AG04450 (cell line): Measurements from ENCODE around the gene SYT17. TPM values are rescaled to one million over a fixed set of nuclear protein-coding genes. Genes with fewer than 3 reads are reported as not detected.

Experiments
- CTCF ChIA-PET: fragments of 300-600, 350-600 bp; formaldehyde crosslinking; extraction: SDS; loops from one replicate; lab custom pipeline; 2022; ENCODE audit warnings: antibody characterized with exemption, inconsistent platforms; lab: Charles Lee
- POLR2A ChIA-PET: fragments of 350-600 bp; formaldehyde crosslinking; extraction: SDS; loops from one replicate; lab custom pipeline; 2021; ENCODE audit warnings: antibody characterized with exemption, inconsistent platforms; lab: Yijun Ruan, JAX
- DNase-seq: peaks from one replicate; pipeline ENCODE4 v3.0.0-alpha.2; 2011; ENCODE audit warnings: low read depth, low spot score
- H3K27ac ChIP-seq: one replicate; pipeline ENCODE4 v1.5.1; 2012; ENCODE audit warnings: low read depth, low read length, control low read depth
- H3K27me3 ChIP-seq: one replicate; pipeline ENCODE4 v1.6.0; 2012; ENCODE audit warnings: low read length; ENCODE audit not compliant: control insufficient read depth, insufficient read depth
- H3K4me3 ChIP-seq: 2 replicates; pipeline ENCODE4 v1.5.1; 2011; ENCODE audit warnings: mild to moderate bottlenecking, low read depth, low read length, control low read depth
- H3K9me3 ChIP-seq: 2 replicates; pipeline ENCODE4 v1.5.1; 2012; ENCODE audit warnings: low read length; ENCODE audit not compliant: control insufficient read depth, insufficient read depth
- polyA plus RNA-seq: library from polyadenylated mRNA; depleted of rRNA; stranded (reverse); fragments of >200 nt; gene quantifications from 2 replicates; pipeline ENCODE4 v1.2.3, GENCODE V29; 2011
- TF ChIP-seq, protein P1 (sequence below): IDR thresholded peaks from 2 replicates; pipeline ENCODE4 v1.5.1; 2011; ENCODE audit warnings: low read depth, low read length, control low read depth, inconsistent platforms

SYT17 gene
- polyA plus RNA-seq, 1 experiment: 0.27 TPM

DNA sequence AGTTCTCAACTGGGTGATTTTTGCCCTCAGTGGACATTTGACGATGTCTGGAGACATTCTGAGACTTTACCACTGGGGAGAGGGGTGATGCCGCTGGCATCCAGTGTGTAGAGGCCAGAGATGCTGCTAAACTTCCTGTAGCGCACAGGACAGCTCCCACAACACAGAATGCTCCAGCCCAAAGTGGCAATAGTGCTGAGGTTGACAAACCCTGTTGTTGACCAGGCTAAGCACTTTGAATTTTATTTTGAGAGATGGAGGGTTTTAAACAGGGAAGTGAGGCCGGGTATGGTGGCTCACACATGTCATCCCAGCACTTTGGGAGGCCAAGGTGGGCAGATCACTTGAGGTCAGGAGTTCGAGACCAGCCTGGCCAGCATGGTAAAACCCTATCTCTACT lies 44.0 kb downstream of the SYT17 start:
- DNase-seq: no peak
- ChIA-PET POLR2A (no interaction called here), CTCF (no interaction called here)
- peaks cover 7% of the 10 kb centered on the region for H3K9me3 ChIP-seq
- H3K27ac ChIP-seq: no peak overlapping the region
- no peaks in the 10 kb centered on the region for H3K27me3 ChIP-seq
- H3K4me3 ChIP-seq: no peak overlapping the region
- TF ChIP-seq, protein P1, sequence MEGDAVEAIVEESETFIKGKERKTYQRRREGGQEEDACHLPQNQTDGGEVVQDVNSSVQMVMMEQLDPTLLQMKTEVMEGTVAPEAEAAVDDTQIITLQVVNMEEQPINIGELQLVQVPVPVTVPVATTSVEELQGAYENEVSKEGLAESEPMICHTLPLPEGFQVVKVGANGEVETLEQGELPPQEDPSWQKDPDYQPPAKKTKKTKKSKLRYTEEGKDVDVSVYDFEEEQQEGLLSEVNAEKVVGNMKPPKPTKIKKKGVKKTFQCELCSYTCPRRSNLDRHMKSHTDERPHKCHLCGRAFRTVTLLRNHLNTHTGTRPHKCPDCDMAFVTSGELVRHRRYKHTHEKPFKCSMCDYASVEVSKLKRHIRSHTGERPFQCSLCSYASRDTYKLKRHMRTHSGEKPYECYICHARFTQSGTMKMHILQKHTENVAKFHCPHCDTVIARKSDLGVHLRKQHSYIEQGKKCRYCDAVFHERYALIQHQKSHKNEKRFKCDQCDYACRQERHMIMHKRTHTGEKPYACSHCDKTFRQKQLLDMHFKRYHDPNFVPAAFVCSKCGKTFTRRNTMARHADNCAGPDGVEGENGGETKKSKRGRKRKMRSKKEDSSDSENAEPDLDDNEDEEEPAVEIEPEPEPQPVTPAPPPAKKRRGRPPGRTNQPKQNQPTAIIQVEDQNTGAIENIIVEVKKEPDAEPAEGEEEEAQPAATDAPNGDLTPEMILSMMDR: no peak

DNA sequence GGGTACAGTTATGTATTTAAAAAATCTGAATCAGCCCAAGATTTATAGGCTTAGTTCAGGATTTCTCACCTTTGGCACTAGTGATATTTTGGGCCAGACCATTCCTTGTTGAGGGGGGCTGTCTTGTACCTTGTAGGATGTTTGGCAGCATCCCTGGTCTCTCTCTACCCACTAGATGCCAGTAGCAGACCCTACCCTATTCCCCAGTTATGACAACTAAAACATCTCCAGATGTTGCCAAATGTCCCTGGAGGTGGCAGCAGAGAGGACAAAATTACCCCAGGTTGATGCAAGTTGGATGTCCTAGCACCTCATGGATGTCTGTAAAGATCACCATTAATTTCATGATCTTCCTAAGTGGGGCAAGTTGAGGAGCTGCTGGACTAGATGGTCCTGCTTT lies 45.8 kb downstream of the SYT17 start:
- no peaks in the 10 kb centered on the region for H3K27me3 ChIP-seq
- DNase-seq: no peak
- POLR2A ChIA-PET: no interaction called here
- H3K9me3 ChIP-seq: peaks cover 7% of the 10 kb centered on the region
- H3K4me3 ChIP-seq: no peak overlapping the region
- CTCF ChIA-PET: interaction anchor here (1.4 kb wide), 1 partner anchor 9 kb away, joined by 5 read pairs; no protein-coding TSS in a partner anchor
- no peak overlapping the region for H3K27ac ChIP-seq
- TF ChIP-seq, protein P1: no peak

DNA sequence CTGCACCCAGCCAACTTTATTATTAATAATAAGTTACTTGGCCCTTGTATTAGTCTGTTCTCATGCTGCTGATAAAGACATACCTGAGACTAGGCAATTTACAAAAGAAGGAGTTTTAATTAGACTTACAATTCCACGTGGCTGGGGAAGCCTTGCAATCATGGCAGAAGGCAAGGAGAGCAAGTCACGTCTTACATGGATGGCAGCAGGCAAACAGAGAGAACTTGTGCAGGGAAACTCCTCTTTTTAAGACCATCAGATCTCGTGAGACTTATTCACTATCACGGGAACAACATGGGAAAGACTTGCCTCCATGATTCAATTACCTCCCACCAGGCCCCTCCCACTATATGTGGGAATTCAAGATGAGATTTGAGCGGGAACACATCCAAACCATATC lies 47.7 kb downstream of the SYT17 start:
- POLR2A ChIA-PET: no interaction called here
- H3K4me3 ChIP-seq: no peak overlapping the region
- CTCF ChIA-PET: no interaction called here
- no peak overlapping the region for H3K27ac ChIP-seq
- TF ChIP-seq, protein P1: no peak
- peaks cover 7% of the 10 kb centered on the region for H3K9me3 ChIP-seq
- no peak for DNase-seq
- H3K27me3 ChIP-seq: no peaks in the 10 kb centered on the region

DNA sequence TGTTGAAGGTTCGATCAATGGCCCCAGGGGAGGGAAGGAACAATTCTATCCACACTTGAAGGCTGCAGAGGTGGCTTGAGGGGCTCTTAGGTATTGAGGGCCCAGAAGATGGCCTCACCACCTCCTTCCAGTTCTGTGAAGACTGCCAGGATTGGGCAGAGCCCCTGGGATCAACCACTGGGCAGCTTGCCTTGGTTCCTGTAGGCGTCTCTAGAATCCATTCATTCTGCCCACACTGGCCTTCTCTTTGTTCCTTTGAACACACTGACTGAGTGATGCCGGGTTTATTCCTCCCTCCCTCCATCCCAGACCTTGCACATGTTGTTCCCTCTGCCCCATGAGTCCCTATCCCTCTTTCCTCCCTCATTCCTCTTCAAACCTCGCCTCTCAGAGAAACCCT lies 50.5 kb downstream of the SYT17 start:
- Histone ChIP-seq H3K9me3 (no peaks in the 10 kb centered on the region), H3K4me3 (no peak overlapping the region), H3K27me3 (no peaks in the 10 kb centered on the region), H3K27ac (no peak overlapping the region)
- CTCF ChIA-PET: no interaction called here
- POLR2A ChIA-PET: no interaction called here
- DNase-seq: no peak
- TF ChIP-seq, protein P1: no peak

DNA sequence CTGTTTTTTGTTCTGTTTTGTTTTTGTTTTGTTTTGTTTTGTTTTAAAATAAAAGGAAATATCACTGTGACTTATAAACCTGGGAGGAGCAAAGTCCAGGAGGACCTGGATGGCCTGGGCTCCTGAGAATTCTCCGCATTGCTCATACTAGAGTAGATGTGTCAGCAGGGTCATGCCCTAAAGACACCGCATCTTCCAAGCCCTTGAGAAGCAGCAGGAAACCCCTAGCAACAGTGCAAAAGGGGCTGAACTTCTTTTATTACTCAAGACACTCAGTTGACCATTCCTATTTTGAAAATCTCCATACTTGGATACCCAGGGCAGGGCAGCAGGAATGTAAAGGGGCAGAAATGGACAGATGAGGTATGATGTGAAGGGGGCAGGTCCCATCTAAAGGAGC lies 51.8 kb downstream of the SYT17 start:
- POLR2A ChIA-PET: no interaction called here
- no peak overlapping the region for H3K4me3 ChIP-seq
- H3K27ac ChIP-seq: no peak overlapping the region
- no peaks in the 10 kb centered on the region for H3K27me3 ChIP-seq
- TF ChIP-seq, protein P1: no peak
- DNase-seq: no peak
- no peaks in the 10 kb centered on the region for H3K9me3 ChIP-seq
- CTCF ChIA-PET: no interaction called here
